CD4-positive, alpha-beta T cell treated with Interleukin-1 beta for 1 hour (primary cell): ENCODE data around the gene LARGE1.

ENCODE experiments used
- DNase-seq, 2 donors: peaks; one replicate each; pipeline ENCODE4 v3.0.0-alpha.2; 2020 to 2022

The LARGE1 gene

DNA sequence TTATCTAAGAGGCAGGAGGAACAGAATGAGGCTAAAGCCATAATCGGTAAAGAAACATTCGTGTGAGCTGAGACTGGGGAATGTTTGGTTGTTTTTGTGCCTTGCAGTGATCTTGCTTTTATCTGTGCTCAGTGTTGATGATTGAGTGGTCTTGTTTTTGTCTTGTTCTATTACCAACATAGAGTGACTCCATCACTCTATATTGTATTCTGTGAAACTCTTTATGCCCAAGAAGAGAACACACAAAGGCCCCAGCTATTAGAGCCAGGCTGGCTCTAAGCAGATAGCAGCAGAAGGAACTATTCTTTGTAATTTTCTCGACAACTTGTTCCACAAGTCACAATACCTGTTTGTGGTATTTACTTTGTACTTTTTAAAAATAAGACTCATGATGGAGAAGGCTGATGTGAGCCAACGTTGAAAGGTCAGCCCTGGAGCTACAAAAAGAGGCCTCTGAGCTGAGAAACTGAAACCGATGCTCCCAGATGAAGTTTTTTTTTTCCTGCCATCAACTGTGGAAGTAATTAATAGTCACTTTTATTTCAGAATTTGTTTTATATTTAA lies 68.4 kb downstream of the LARGE1 start:
- no peak for DNase-seq

DNA sequence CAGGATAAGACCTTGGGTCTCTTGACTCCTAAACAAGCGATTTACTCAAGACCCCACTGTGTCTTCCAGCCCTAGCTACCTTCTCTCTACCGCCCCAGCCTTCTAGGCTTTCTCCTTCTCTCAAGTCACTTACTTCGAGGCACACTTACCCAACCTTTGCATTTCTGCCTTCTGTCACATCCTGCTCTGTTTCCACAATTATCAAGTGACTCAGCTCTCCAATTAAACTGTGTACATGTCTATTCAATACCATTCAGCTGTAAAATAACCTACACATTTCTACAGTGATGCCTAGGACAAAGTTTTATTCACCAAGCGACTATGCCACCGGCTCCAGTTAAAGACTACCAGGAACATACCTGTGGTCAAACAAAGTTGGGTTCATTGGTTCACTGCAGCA lies 69.0 kb downstream of the LARGE1 start:
- no peak for DNase-seq

DNA sequence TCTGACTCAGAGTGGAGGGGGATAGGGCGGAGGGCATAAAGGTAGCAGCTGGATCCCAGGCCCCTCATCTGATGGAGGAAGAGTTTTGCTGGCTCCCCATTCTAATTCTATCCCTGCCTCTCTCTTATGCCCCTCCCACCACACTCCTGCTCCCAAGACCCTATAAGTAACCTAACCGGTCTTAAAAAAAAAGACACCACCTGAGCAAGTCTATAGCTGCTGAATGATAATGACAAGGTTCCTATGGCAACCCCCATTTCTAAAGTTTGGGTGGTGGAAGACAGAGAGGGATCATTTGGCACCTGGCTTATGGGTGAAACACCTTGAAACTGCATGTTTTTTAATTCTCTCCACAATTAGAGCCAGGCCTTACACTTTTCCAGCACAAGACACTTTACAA lies 69.6 kb downstream of the LARGE1 start:
- no peak for DNase-seq

DNA sequence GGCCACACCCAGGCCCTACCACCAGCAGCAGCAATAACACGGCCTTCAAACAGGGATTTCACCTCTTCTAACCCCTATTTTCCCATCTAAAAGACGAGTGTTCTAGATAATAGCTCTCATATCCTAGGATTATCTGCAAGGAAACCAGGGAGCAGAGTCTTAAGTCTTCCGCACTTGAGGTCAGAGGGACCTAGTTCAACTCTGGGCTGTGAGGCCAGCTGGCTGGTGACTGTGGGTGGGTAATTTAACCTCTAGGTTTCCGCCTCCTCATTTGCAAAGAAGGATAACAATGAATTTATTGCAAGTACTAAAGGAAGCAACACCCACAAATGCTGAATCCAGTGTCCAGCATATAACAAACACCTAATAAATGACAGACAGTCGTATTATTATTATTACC lies 70.1 kb downstream of the LARGE1 start:
- no peak for DNase-seq

DNA sequence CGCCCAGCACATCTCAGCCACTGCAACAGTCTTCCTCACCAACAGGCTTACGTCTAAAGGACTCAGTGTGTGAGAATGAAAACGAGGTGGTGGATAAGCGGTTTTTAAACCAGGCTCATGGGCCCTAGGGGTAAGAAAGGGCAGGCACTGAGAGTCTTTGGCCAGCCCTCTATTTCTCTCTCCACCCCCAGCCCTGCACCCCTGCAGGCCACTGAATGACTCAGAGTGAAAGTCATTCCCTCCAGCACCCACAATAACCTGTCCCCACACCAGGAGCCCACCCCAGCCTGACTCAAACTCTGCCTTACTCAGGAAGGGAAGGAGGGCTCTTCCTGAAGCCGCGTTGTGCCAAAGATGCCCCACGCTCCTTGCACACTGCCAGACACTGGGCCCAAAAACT lies 72.0 kb downstream of the LARGE1 start:
- no peak for DNase-seq

DNA sequence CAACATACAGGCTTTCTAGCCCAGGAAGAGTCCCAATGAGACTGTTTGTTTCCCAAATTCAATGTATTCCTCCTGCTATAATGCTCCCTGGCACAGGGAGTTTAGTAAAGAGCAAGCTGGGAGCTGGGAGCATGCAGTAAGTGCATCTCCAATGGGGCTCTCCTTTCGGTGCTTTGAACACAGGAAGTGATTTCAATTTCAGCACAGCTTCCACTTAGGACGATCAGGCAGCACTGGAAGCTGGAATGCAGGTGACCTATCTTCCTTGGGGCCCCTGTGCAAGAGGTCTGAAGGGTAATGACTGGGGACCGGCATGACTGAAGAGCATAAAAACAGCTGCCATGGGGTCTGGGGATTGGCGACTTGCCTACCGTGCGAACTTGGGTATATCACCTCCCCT lies 76.0 kb downstream of the LARGE1 start:
- DNase-seq, result no peak

DNA sequence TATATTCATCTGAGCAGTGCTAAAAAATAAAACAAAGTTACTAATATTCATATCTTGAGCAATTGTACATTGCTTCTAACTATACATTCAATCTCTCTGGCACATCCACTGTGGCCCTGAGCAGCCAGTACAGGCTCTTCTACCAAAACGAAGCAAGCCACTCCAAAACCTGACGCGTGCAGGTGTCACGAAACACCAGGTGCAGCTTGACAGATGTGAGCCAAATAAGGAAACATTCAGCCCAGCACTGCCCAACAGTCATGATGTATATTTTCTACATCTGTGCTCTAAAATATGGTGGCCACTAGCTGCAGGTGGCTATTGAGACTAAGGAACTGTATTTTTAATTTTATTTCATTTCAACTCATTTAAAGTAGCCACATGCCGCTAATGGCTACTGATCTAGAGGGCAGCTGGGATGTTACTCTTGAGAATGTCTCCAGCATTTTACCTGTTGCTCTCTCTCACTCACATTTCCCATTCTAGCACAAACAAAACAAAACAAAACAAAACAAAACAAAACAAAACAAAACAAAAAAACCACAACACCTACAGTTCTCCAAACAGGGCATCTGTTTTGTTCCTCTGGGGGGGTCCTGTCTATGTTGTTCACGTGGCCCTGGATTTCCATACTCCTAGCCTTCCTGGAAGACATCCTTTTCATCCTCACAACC lies 77.7 kb downstream of the LARGE1 start:
- no peak for DNase-seq

DNA sequence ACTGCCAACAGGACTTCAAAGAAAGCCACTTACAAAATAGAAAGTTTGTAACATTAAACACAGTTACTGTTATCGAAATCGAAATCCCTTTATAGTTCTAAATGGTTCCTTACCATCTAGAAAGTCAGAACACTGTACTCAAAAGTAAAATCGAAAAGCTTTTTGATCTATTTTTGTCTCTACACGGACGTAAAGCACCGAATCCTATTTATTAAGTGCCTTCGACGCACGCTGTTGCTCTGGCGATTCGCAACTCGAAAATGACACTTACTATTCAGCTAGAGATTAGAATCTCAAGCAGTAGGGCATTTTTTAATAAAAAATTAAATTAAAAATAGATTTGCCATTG lies 78.3 kb downstream of the LARGE1 start:
- no peak for DNase-seq

DNA sequence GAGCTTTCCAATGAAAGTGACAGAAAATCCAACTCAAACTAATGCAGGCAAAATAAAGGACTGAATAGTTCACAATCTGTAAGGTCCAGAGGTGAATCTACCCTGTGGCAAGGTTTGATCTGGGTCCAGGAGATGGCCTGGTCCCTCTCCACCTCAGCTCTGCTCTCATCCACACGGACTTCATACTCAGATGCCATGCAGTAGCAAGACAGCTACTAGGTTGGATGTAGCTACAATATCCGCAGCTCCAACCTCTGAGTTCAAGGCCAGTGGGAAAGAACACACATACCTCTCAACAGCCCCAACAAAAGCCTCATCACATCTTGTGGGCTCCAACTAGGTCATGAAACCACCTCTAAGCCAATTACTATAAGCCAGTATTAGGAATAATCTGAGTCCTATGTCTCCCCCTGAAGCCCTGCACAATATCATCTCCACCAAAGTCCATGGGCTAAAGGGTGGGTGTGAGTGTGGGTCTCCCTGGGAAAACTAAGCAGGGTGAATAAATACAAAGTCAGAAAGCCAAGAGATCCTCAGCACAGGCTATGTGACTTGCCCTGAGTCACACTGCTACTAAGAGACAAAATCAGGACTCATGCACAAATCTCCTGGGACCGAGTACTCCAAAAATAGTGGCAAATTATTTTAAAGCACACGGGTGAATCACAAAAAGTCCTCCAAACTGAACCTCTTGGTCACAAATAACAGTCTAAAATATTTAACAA lies 78.8 kb downstream of the LARGE1 start:
- DNase-seq, result no peak

DNA sequence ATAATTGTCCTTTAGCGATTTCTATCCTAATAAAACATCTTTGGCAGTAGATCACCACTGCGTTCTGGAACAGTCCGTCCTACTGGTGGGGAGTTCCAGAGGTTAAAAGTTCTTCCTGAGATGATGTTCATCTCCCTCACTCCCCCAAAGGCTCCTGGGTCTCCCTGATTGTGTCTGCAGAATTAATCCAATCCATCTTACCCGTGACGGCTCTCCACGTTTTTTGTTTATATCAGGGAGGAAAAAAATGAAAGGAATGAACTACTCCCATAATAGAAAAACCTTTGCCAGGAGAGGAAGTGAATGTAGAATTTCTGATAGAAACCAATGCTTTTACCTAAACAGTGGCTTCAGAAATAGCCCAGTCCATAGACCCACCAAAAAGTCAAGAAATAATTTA lies 81.6 kb downstream of the LARGE1 start:
- DNase-seq, result no peak

DNA sequence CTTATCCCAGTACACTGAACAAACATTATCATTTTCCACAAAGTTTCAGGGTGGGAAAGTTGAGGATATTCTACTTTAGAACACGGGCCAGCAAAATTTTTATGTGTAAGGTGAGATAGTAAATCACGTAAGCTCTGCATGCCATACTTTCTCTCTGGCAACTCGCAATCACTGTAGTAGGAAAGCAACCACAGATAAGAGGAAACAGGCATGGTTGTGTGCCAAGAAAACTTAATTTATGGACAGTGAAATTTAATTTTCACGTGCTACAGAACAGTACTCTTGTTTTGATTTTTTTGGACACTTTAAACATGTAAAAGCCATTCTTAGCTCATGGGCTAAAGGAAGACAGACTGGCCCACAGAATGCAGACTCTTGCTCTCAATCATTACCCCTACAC lies 82.5 kb downstream of the LARGE1 start:
- no peak for DNase-seq

DNA sequence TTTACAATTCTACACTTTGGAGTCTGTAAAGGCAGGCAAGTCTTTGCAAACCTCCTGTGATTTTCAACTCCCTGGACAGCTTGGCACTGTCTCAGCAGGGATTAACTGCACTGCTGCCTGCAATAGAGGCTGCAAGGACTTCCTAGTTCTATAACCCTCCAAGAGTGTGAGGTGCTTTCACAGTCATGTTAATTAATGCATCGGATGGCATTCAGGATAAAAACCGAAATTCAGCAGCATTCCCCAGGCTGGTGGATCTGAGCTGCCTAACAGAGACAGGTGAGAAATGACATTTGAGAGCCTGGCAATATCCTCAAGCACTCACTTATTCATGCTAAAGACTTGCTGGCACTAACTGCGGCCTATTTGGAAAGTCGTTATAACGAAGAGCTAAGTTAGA lies 85.0 kb downstream of the LARGE1 start:
- DNase-seq, result no peak

DNA sequence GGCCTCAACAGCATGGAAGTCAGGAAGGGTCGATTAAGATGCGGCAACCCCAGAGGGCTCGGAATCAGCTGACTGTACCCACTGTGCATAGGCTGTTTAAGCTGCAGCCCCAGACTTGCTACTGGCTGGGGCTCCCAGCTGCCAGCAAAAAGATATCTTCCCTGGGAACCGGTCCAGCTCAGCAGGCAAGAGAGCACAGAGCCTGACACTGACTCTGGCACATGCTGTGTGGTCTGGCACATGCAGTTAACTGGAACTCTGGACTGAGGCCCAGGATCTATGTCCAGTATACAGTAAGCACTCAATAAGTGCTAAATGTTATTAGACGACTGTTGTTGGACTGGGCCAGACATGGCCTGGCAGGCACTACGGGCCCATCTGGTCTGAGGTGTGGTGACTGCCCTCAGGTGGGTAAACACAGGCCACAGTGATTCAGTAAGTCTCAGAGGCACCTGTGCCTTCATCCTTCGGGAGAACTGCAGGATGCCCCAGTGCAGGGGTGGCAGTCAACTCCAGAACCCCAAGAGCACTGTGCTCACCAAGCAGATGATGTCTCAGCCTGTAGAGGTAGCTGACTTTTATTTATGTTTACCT lies 87.6 kb downstream of the LARGE1 start:
- no peak for DNase-seq

DNA sequence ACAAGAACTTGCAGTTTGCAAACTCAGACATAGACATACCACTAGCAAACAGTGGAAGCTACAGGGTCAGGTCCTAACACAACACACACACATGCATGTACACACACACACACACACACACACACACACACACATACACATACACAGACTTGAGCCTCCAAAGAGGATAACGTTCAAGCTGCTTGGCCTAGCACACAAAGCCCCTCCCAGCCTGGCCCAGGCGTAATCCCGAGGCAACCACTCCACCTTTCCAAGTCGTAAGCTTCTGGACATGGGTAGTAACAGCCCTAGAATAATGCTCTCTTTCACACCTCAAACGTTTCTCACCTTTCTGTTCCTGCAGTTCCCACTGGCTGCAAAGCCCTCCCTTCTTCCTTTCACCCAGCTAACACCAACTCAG lies 88.6 kb downstream of the LARGE1 start:
- no peak for DNase-seq

DNA sequence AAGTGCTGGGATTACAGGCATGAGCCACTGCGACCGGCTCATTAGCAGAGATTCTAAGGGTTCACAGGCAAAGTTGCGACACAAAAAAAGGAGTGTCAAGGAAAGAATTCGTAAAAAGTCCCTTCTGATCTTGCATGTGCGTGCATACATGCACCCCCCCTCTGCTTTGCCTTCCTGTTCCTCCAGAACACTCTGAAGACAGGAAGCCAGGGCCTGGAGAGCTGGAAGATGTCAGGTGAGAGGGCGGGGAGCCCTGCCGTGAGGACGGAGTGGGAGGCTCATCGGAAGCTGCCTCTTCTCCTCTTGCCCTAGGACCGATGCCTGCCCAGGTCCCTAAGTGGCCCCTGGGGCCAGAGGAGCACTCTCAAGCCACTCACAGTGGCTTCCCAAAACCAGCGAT lies 89.1 kb downstream of the LARGE1 start:
- DNase-seq, result no peak

DNA sequence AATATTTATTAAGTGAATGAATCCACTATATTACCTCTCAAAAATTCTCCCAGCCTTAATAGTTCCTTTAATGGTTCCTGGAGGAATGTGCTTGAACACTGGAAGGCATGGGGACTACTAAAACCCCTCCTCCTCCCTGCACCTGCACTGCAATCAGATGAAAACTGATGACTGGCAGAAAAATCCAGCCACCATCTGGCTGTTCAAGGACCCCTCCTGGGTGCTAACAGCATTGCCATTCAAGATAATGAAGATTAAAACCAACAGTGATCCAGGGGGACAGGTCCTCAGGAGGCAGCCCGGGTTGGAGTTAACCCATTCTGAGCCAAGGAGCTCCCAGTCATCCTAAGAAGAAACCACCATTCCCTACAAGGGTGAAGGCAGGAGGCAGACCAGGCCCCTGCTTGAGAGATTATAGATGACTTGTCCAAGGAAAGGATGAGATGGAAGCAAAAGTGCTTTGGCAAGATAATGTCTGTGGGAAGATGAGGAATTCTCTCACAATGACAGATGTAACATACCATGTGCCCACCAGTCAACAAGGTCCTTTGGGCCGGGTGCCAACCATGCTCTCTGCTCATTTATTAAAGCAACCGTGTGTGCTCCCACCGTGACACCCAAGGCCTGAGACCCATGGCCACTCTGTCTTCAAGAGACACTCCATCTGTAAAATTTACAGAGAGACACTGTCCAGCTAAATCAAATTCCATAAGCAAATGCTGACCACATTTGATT lies 90.6 kb downstream of the LARGE1 start:
- no peak for DNase-seq

DNA sequence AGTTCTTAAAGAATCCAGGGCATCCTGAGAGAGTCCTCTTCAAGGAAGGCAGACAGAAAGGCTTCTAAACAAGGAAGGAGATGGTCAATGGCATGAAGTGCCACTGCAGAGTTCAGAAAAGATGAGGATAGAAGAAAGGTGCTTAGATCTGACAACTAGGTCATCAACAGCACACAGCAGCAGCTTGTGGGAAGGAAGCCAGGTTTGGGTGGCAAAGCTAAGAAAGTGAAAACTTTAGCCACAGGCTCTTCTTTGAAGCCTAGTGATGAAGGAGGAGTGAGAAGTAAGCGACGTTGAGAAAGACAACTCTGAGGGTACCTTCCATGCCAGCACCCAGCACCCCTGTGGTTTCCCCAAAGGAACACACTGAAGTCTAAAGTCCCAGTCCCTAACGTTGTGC lies 92.0 kb downstream of the LARGE1 start:
- no peak for DNase-seq

DNA sequence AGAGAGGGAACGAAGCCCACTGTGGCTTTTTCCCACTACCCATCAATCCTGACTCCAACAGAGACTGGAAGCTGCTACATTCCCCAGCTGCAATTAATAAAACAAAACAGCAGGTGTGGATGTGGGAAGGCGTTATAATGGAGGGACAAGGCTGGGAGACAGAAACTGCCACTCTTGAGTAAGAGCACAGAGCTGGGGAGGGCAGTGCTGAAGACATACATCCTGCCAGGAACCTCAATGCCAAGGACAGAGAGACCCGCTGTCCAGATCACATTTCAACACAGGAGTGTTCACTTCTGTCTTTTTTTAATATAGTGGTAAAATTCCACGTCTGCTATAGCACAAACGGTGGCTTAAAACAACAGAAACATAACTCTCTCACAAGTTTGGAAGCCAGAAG lies 94.5 kb downstream of the LARGE1 start:
- DNase-seq, result no peak

DNA sequence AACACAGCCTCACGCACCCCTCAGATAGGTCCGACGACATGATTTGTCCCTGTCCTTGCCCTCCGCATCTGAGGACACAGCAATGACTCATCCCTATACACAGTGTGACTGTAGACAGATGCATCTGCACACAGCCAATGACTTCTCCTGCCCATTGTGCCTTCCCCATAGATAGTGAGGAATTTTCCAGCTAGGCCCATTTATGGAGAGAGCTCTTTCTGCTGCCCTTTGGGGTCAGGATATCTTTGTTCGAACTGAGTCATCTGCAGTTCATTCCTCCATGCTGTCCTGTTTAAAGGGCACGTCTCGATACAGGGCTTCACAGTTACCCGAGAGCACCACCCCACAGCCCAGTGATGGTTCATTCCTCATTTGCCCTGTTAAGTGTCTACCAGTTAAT lies 96.7 kb downstream of the LARGE1 start:
- DNase-seq, result no peak

DNA sequence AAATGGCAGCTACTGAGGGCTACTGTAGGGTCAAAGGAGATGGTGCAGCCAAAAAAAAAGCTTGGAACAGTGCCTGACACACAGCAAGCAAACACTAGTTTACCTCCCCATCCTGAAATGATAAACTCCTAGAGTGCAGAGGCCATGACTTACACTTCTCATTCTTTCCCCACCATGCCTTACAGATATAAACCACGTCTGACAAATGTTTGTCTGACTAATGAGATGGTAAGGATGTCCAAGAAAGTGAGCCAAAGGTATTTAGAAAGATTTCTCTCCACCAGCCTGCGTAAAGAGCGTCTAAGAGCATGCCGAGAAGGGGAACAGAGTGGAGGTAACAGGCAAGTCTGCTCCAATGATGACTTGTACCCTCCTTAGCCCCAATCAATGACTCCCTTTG lies 99.0 kb downstream of the LARGE1 start:
- no peak for DNase-seq

DNA sequence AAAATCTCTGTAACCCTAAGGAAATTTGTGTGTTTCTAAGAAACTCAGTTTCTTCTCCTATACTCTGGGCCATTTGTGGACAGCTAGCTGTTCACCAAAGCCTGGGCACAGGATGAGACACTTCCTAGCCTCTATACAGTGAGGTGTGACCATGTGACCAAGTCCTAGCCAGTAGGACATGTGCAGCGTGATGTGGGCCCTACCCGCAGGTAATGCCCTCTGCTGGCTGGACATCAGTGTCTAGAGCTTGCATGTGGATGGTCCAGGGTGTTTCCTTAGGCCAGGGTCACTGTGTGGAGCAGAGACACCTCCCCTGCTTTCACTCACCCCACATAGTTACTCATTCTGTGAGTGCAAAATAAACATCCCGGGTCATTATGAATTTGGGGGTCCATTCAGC lies 100.5 kb downstream of the LARGE1 start:
- DNase-seq, result no peak

DNA sequence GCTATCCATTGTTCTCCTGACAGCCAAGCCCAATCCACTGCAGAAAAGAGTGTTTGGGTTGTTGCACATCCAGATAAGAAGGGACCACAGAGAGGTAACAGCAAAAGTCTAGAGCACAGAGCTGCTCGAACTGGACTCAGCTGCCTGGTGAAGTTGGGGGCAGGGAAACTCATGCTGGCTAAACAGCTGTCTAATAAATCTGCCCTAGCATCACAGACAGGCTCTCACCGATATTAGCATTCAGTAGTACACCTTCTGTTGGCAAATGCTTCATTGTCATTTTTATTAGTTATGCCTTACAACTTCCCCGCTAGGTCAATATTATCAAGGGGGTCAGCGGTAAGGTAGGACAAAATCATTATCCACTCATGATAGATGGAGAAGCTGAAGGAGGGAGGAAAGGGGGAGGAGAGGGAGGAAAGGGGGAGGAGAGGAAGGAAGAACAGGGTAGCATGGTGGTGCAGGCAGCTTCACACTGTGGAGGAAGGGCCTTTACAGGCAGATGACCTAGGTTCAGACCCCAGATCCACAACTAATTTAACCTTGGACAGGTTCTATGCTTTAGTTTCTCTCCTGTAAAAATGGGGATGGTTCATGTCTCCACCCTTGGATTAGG lies 102.7 kb downstream of the LARGE1 start:
- no peak for DNase-seq

DNA sequence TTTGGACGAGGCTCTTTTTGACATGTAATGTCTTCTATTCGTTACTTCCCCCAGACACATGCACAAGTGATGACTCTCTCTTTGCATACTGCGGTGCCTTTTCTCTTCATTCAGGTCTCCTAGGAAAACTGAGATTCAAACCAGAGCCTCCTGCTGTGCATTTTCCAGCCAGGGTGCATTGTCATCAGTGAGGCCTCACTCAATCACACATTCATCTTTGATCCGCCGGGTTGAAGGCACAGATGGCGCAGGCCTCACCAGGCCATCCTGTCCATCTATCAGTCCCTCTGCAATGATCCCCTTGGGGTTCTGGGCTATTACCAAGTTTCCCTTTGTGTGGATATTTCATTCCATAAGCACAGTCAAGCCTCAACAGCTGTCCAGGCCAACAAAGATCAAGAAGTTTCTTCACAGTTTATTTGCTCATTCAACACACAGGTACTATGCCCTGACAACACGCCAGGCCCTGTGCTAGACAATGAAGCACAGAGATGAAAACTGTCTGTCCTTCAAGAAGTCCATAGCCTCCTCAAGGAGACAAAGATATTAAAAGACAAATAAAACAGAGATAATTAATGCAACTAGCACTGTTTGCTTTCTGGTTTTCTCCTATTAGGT lies 107.8 kb downstream of the LARGE1 start:
- no peak for DNase-seq
